Left lung (tissue), 10 donors: ENCODE results near the gene TRIB2. TPM values are rescaled to one million over a fixed set of nuclear protein-coding genes. Genes with fewer than 3 reads are reported as not detected.

ENCODE experiments used
- ATAC-seq: fragments of 200-7000 bp; cut with Tn5 transposase; one replicate; pipeline ENCODE4 v1.9.1; 2020; ENCODE audit warnings: moderate library complexity
- DNase-seq, 4 donors: peaks; one replicate each; pipeline ENCODE4 v3.0.0-alpha.2; 2013 to 2020
- H3K27ac ChIP-seq, 2 donors: fragments of 200-600 bp; sonication (generic) in 1 of 2; one replicate each; pipeline versions ENCODE4 v1.5.0 to v1.8.0; 2020 to 2021
- H3K27me3 ChIP-seq, 2 donors: fragments of 200-600 bp; sonication (generic) in 1 of 2; one replicate each; pipeline versions ENCODE4 v1.5.0 to v1.8.0; 2020 to 2021
- H3K36me3 ChIP-seq, 2 donors: fragments of 200-600 bp; sonication (generic) in 1 of 2; one replicate each; pipeline versions ENCODE4 v1.5.0 to v1.8.0; 2020 to 2021
- H3K4me1 ChIP-seq, 2 donors: fragments of 200-600 bp; one replicate each; pipeline ENCODE4 v1.8.0; 2021
- H3K4me3 ChIP-seq, 2 donors: fragments of 200-600 bp; sonication (generic) in 1 of 2; one replicate each; pipeline versions ENCODE4 v1.5.0 to v1.8.0; 2020 to 2021; ENCODE audit warnings: mild to moderate bottlenecking in 1 of 2
- H3K9me3 ChIP-seq, 2 donors: fragments of 200-600 bp; sonication (generic) in 1 of 2; one replicate each; pipeline versions ENCODE4 v1.5.0 to v1.8.0; 2020 to 2021
- CTCF ChIP-seq, 2 donors: fragments of 200-600 bp; sonication (generic) in 1 of 2; IDR thresholded peaks; one replicate each; pipeline versions ENCODE4 v1.5.0 to v1.8.0; 2021; ENCODE audit warnings: antibody characterized with exemption in 2 of 2
- intact Hi-C, 2 donors: fragments of 100-400 bp; cut with DNase I; formaldehyde crosslinking; loops; one replicate each; pipeline versions ENCODE4 v1.11.2 to v1.14.2; 2022
- polyA plus RNA-seq, 6 donors: library from polyadenylated mRNA; unstranded; fragments of 120-200 nt; gene quantifications; one replicate each; pipeline ENCODE4 v1.2.1, GENCODE V29; 2013; ENCODE audit not compliant: insufficient read length in 6 of 6
- total RNA-seq, 2 donors: library from RNA; stranded (reverse); fragmentation: NEBNext Ultra II Directional; extraction: Animal tissue kit (Norgen Biotek cat#: 25700); gene quantifications; one replicate each; pipeline ENCODE4 v1.2.1, GENCODE V29; 2021
- donor health status: DM: no; HTN: yes; CAD: no.
- donor health status: DM: no; HTN: no; CAD: no.

The TRIB2 gene
- total and polyA plus RNA-seq, 8 donors: 36.4 to 88.5 (median 76.5) TPM

GRCh38 chr2:12721566-12722446 lies 5.1 kb downstream of the TRIB2 start:
- Histone ChIP-seq H3K4me1 (peaks cover 11 to 59% of the 10 kb centered on the region in 2 donors), H3K4me3 (peak overlapping the region; percentile 6 to 59), H3K27me3 (peaks cover 0 to 34% of the 10 kb centered on the region in 2 donors), H3K9me3 (no peaks in the 10 kb centered on the region), H3K36me3 (peaks cover 0 to 35% of the 10 kb centered on the region in 2 donors), H3K27ac (peak overlapping the region in 1 of 2 donors; percentile 2)
- TF ChIP-seq CTCF (IDR thresholded peaks at IDR 0.05): no peak
- ATAC-seq (no peak), DNase-seq (no peak)
- intact Hi-C loops: no loop called here

GRCh38 chr2:12722447-12723316 lies 5.9 kb downstream of the TRIB2 start:
- Histone ChIP-seq H3K4me3 (peak overlapping the region in 1 of 2 donors; percentile 59), H3K27me3 (peaks cover 0 to 25% of the 10 kb centered on the region in 2 donors), H3K27ac (no peak overlapping the region), H3K9me3 (no peaks in the 10 kb centered on the region), H3K36me3 (peaks cover 0 to 39% of the 10 kb centered on the region in 2 donors), H3K4me1 (peaks cover 11 to 68% of the 10 kb centered on the region in 2 donors)
- ATAC-seq (no peak), DNase-seq (no peak)
- intact Hi-C loops: no loop called here
- peak in 1 of 2 donors; percentile 24 for TF ChIP-seq CTCF (IDR thresholded peaks at IDR 0.05)

- Histone ChIP-seq H3K9me3 (no peaks in the 10 kb centered on the region), H3K4me1 (peaks cover 11 to 80% of the 10 kb centered on the region in 2 donors), H3K27me3 (peaks cover 0 to 13% of the 10 kb centered on the region in 2 donors), H3K27ac (no peak overlapping the region), H3K36me3 (peaks cover 0 to 51% of the 10 kb centered on the region in 2 donors), H3K4me3 (no peak overlapping the region)
- ATAC-seq: no peak
- DNase-seq: no peak
- no peak for TF ChIP-seq CTCF (IDR thresholded peaks at IDR 0.05)
- intact Hi-C loops: no loop called here
Measured at GRCh38 chr2:12723736-12724463, 7.2 kb downstream of the TRIB2 start.

- Histone ChIP-seq H3K27me3 (no peaks in the 10 kb centered on the region), H3K4me1 (peaks cover 9 to 73% of the 10 kb centered on the region in 2 donors), H3K36me3 (peaks cover 0 to 58% of the 10 kb centered on the region in 2 donors), H3K27ac (peak overlapping the region in 1 of 2 donors; percentile 28), H3K9me3 (no peaks in the 10 kb centered on the region), H3K4me3 (no peak overlapping the region)
- ATAC-seq (no peak), DNase-seq (no peak)
- no peak for TF ChIP-seq CTCF (IDR thresholded peaks at IDR 0.05)
- intact Hi-C loops: no loop called here
Measured at GRCh38 chr2:12725233-12726187, 8.8 kb downstream of the TRIB2 start.
